K562 (cell line): ENCODE data around the gene KIF17. TPM values are rescaled to one million over a fixed set of nuclear protein-coding genes. Genes with fewer than 3 reads are reported as not detected.

ENCODE experiments used
- ASH1L ChIP-seq: fragments of 450-650 bp; IDR thresholded peaks from 2 replicates; pipeline ENCODE4 v1.6.1; 2018; ENCODE audit warnings: borderline replicate concordance, mild to moderate bottlenecking, low read depth; ENCODE audit not compliant: partially characterized antibody
- CHD1 ChIP-seq: fragments of 200-600 bp; sonication (generic); IDR thresholded peaks from one replicate; pipeline ENCODE4 v1.6.1; 2012; ENCODE audit warnings: mild to moderate bottlenecking, moderate library complexity, low read length, inconsistent platforms
- CREB3 ChIP-seq: fragments of 450-650 bp; conservative IDR thresholded peaks from 2 replicates; pipeline ENCODE4 v1.6.1; 2016; ENCODE audit warnings: missing genetic modification characterization, low read depth, mild to moderate bottlenecking, missing compliant biosample characterization, moderate library complexity
- DACH1 ChIP-seq: fragments of 450-650 bp; IDR thresholded peaks from 2 replicates; pipeline ENCODE4 v1.6.1; 2018; ENCODE audit not compliant: partially characterized antibody
- FOXP1 ChIP-seq: sonication (generic); formaldehyde crosslinking; IDR thresholded peaks from 2 replicates; pipeline ENCODE4 v1.8.0; 2022; ENCODE audit warnings: mild to moderate bottlenecking, missing genetic modification reagents
- KDM4B ChIP-seq, 2 experiments: fragments of 450-650 bp in 1 of 2; sonication (generic) in 1 of 2; IDR thresholded peaks; 2 replicates each; pipeline ENCODE4 v1.6.1; 2016 to 2017; ENCODE audit warnings: borderline replicate concordance in 2 of 2, antibody characterized with exemption in 1 of 2, low read depth in 1 of 2, mild to moderate bottlenecking in 1 of 2
- NR3C1 ChIP-seq: sonication (generic); formaldehyde crosslinking; IDR thresholded peaks from 2 replicates; pipeline ENCODE4 v1.8.1; 2022; ENCODE audit warnings: missing genetic modification reagents
- SRSF3 ChIP-seq: fragments of 200-400 bp; formaldehyde crosslinking; IDR thresholded peaks from 2 replicates; pipeline ENCODE4 v1.6.1; 2016; ENCODE audit warnings: mild to moderate bottlenecking, low read length, moderate library complexity; ENCODE audit not compliant: insufficient read depth
- TFAM ChIP-seq: fragments of 250-450 bp; sonication (Bioruptor Pico); conservative IDR thresholded peaks from 2 replicates; pipeline ENCODE4 v1.5.0; 2021; ENCODE audit warnings: mild to moderate bottlenecking, moderate library complexity
- TGIF2 ChIP-seq: sonication (generic); formaldehyde crosslinking; IDR thresholded peaks from 2 replicates; pipeline ENCODE4 v1.8.1; 2022; ENCODE audit warnings: mild to moderate bottlenecking, missing genetic modification reagents, moderate library complexity
- THRAP3 ChIP-seq: fragments of 450-650 bp; IDR thresholded peaks from 2 replicates; pipeline ENCODE4 v1.6.1; 2016; ENCODE audit warnings: mild to moderate bottlenecking, inconsistent platforms, borderline replicate concordance
- TOE1 ChIP-seq, 2 experiments: fragments of 450-650 bp in 1 of 2; sonication (generic) in 1 of 2; formaldehyde crosslinking in 1 of 2; IDR thresholded peaks; 2 replicates each; pipeline versions ENCODE4 v1.7.1 to v1.8.0; 2016 to 2022; ENCODE audit warnings: borderline replicate concordance in 2 of 2, mild to moderate bottlenecking in 2 of 2, antibody characterized with exemption in 1 of 2, inconsistent platforms in 1 of 2, low read depth in 1 of 2, missing genetic modification reagents in 1 of 2, moderate library complexity in 1 of 2
- ZBTB17 ChIP-seq: fragments of 450-650 bp; formaldehyde crosslinking; IDR thresholded peaks from 2 replicates; pipeline ENCODE4 v1.4.0; 2020; ENCODE audit warnings: mild to moderate bottlenecking
- ZNF124 ChIP-seq: sonication (generic); formaldehyde crosslinking; IDR thresholded peaks from 2 replicates; pipeline ENCODE4 v1.8.1; 2022; ENCODE audit warnings: missing genetic modification reagents
- ZNF253 ChIP-seq: fragments of 250-450 bp; sonication (Bioruptor Pico); conservative IDR thresholded peaks from 2 replicates; pipeline ENCODE4 v1.6.1; 2021; ENCODE audit warnings: mild to moderate bottlenecking
- ZNF354B ChIP-seq: fragments of 250-450 bp; sonication (Bioruptor Pico); IDR thresholded peaks from 2 replicates; pipeline ENCODE4 v1.4.0; 2020
- ZNF780A ChIP-seq: fragments of 250-450 bp; sonication (Bioruptor Pico); IDR thresholded peaks from 2 replicates; pipeline ENCODE4 v1.5.0; 2021; ENCODE audit warnings: mild to moderate bottlenecking
- ZNF79 ChIP-seq: fragments of 250-450 bp; sonication (Bioruptor Pico); IDR thresholded peaks from 2 replicates; pipeline ENCODE4 v1.4.0; 2020; ENCODE audit warnings: low read depth, mild to moderate bottlenecking, moderate library complexity
- polyA plus RNA-seq, 8 experiments: library from polyadenylated mRNA; depleted of rRNA in 4 of 8; stranded (reverse) in 5 of 8; unstranded in 3 of 8; fragments of >200 nt; fragmentation: Nextera tagmentation in 2 of 8; fragmentation: Illumina TruSeq in 1 of 8; extraction: Ambion mirVana in 2 of 8; extraction: Trizol in 1 of 8; gene quantifications; 2 replicates each; pipeline versions ENCODE4 v1.2.1 to v1.2.3, GENCODE V29; 2011 to 2014; ENCODE audit warnings: inconsistent platforms in 1 of 8, missing spikeins in 1 of 8
- total RNA-seq, 7 experiments: library from RNA; depleted of rRNA in 6 of 7; stranded (reverse); fragments of >200 nt in 6 of 7; fragmentation: Illumina TruSeq in 2 of 7; extraction: Trizol in 2 of 7; gene quantifications; 2 replicates each; pipeline versions ENCODE4 v1.2.1 to v1.2.3, GENCODE V29; 2011 to 2021; ENCODE audit warnings: low replicate concordance in 1 of 7
- TF ChIP-seq, protein P1 (sequence below), 2 experiments: IDR thresholded peaks; 2 replicates each; pipeline ENCODE4 v1.6.1; 2012; ENCODE audit warnings: improper control_type of control experiment in 2 of 2, low read depth in 2 of 2, low read length in 2 of 2, borderline replicate concordance in 1 of 2
- TF ChIP-seq, protein P2 (sequence below): IDR thresholded peaks from 3 replicates; pipeline ENCODE4 v1.6.1; 2011; ENCODE audit warnings: borderline replicate concordance, mild to moderate bottlenecking; ENCODE audit not compliant: insufficient read length, insufficient read depth

The KIF17 gene
- total and polyA plus RNA-seq, 9 of the 15 experiments (the other 6 are each of a cell fraction or from before 2014, with no cell fraction given): 0.04 to 0.47 (median 0.18) TPM; not detected in 5

- TF ChIP-seq, protein P1, sequence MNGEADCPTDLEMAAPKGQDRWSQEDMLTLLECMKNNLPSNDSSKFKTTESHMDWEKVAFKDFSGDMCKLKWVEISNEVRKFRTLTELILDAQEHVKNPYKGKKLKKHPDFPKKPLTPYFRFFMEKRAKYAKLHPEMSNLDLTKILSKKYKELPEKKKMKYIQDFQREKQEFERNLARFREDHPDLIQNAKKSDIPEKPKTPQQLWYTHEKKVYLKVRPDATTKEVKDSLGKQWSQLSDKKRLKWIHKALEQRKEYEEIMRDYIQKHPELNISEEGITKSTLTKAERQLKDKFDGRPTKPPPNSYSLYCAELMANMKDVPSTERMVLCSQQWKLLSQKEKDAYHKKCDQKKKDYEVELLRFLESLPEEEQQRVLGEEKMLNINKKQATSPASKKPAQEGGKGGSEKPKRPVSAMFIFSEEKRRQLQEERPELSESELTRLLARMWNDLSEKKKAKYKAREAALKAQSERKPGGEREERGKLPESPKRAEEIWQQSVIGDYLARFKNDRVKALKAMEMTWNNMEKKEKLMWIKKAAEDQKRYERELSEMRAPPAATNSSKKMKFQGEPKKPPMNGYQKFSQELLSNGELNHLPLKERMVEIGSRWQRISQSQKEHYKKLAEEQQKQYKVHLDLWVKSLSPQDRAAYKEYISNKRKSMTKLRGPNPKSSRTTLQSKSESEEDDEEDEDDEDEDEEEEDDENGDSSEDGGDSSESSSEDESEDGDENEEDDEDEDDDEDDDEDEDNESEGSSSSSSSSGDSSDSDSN (IDR thresholded peaks at IDR 0.05; ENCODE audit: borderline replicate concordance in 1 of 2, low read depth in 2 of 2, low read length in 2 of 2): peak; percentile 71 to 91; a peak in 3 of 4 replicates
- no peak for TF ChIP-seq DACH1
- TF ChIP-seq ZNF253: no peak
- no peak; the same call in 1 of the 2 replicates for TF ChIP-seq TOE1 (IDR thresholded peaks at IDR 0.05; ENCODE audit: borderline replicate concordance)
- TF ChIP-seq TOE1 (CRISPR knock-in tag; IDR thresholded peaks at IDR 0.05; ENCODE audit: borderline replicate concordance, low read depth): no peak
- TF ChIP-seq ZNF780A (CRISPR knock-in tag): no peak
- no peak for TF ChIP-seq TGIF2 (CRISPR knock-in tag)
- no peak for TF ChIP-seq SRSF3
- TF ChIP-seq ASH1L: no peak
- TF ChIP-seq, protein P2, sequence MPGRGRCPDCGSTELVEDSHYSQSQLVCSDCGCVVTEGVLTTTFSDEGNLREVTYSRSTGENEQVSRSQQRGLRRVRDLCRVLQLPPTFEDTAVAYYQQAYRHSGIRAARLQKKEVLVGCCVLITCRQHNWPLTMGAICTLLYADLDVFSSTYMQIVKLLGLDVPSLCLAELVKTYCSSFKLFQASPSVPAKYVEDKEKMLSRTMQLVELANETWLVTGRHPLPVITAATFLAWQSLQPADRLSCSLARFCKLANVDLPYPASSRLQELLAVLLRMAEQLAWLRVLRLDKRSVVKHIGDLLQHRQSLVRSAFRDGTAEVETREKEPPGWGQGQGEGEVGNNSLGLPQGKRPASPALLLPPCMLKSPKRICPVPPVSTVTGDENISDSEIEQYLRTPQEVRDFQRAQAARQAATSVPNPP: no peak
- 0 out of 2 replicates have a peak, but pooled peaks have one; percentile 78 for TF ChIP-seq ZNF124
- TF ChIP-seq KDM4B (IDR thresholded peaks at IDR 0.05; ENCODE audit: borderline replicate concordance in 2 of 2, low read depth in 1 of 2): 0 out of 4 replicates have a peak, but pooled peaks of 1 of the 2 experiments have one; percentile 67
- TF ChIP-seq CHD1: no peak
- no peak for TF ChIP-seq TFAM (CRISPR knock-in tag)
- TF ChIP-seq ZBTB17: no peak
- no peak for TF ChIP-seq CREB3
- no peak for TF ChIP-seq THRAP3
- TF ChIP-seq ZNF354B (CRISPR knock-in tag): no peak
- TF ChIP-seq NR3C1 (CRISPR knock-in tag): 0 out of 2 replicates have a peak, but pooled peaks have one; percentile 43
- TF ChIP-seq ZNF79 (CRISPR knock-in tag): no peak
- 0 out of 2 replicates have a peak, but pooled peaks have one; percentile 41 for TF ChIP-seq FOXP1 (CRISPR knock-in tag)
Observed at GRCh38 chr1:20633190-20634064, 84.4 kb downstream of the KIF17 start, which contains the start of gene PINK1 (continued).
